Cardiac fibroblast (primary cell): ENCODE measurements around the gene CELF4.
A peak's percentile ranks its signal among the peaks of the same experiment; 100 is the strongest.

ENCODE experiments used
- DNase-seq, 2 donors: peaks; one replicate each; pipeline versions ENCODE4 v3.0.0 to v3.0.0-alpha.2; 2010; ENCODE audit warnings: low read depth in 2 of 2
- H3K4me3 ChIP-seq, 2 donors: replicated peaks in 1 of 2; 1 replicate in 1 of 2; 2 replicates in 1 of 2; pipeline ENCODE4 v1.5.1; 2011; ENCODE audit warnings: low read depth in 2 of 2, low read length in 2 of 2, mild to moderate bottlenecking in 2 of 2, moderate library complexity in 1 of 2
- TF ChIP-seq, protein P1 (sequence below): IDR thresholded peaks from one replicate; pipeline ENCODE4 v1.5.1; 2011; ENCODE audit warnings: low read depth, mild to moderate bottlenecking, low read length, inconsistent platforms

CELF4 gene

DNA sequence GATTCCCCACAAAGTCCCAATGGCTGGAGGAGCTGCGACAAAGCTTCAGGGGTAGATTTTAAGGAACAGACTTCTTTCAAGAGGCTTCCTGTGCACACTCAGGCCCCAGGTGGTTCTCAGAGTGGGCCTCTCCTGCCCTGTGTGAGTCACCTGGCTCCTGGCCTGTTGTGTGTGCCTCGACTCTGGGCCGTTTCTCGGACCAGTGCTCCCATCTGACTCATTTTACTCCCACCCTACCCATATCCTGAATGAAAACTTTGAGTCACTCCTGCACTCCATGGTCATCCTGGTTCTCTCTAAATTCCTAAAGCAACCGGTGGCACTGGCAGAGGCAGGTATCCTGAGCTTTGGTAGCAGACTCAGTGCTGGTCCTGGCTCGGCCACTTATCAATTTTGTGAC, 84.1 kb downstream of the CELF4 start:
- DNase-seq: no peak
- no peak overlapping the region for H3K4me3 ChIP-seq
- TF ChIP-seq, protein P1, sequence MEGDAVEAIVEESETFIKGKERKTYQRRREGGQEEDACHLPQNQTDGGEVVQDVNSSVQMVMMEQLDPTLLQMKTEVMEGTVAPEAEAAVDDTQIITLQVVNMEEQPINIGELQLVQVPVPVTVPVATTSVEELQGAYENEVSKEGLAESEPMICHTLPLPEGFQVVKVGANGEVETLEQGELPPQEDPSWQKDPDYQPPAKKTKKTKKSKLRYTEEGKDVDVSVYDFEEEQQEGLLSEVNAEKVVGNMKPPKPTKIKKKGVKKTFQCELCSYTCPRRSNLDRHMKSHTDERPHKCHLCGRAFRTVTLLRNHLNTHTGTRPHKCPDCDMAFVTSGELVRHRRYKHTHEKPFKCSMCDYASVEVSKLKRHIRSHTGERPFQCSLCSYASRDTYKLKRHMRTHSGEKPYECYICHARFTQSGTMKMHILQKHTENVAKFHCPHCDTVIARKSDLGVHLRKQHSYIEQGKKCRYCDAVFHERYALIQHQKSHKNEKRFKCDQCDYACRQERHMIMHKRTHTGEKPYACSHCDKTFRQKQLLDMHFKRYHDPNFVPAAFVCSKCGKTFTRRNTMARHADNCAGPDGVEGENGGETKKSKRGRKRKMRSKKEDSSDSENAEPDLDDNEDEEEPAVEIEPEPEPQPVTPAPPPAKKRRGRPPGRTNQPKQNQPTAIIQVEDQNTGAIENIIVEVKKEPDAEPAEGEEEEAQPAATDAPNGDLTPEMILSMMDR: no peak

DNA sequence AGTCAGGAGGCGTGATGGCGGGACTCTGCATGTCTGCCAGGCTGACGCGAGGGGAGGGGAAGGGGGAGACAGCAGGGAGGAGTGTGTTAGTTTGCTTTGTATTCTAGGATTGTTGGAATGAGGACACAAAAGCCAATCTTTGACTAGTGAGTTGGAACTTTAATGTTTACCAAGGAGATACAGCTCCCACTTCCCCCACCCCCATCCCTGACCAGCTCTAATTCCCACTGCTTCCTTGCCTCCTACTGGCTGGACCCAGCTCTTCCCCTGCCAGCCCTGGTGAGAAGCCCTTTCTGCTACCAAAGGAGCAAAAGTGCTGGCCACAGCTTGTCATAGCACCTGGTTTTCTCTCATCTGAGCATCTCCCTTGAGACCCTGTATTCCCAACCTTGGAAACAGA, 84.5 kb downstream of the CELF4 start:
- H3K4me3 ChIP-seq: no peak overlapping the region
- TF ChIP-seq, protein P1: no peak
- DNase-seq: no peak

DNA sequence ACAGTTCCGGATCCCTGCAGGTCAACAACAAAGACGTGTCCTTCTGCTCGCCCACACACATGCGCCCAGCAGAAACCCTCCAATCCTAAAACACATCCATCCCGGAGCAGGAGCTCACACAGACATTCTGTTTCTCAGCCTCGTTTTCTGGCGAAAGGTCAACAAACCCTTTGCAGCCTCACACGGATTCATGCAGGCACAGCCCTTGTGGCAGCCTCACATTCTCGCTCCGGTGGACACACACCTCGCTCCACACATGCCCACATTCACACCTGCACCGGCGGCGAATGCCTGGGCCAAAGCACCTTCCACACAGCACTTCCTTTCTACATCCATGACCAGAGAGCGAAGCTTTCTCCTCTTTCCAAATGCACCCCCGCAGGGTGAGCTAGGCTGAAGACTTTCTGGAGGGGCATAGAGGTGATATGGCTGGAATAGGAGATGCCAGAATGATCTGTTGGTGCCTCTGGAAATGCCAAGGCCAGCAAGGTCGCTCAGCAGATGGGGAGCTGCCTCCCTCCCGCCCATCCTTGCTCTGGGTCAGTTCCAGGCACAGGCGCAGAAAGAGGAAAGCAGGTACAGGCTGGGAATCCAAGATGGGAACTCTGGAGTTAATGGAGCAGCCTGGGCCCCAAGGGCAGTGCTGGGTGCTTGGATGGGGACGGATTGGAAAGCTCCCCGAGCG, 88.8 kb downstream of the CELF4 start:
- no peak overlapping the region for H3K4me3 ChIP-seq
- TF ChIP-seq, protein P1: no peak
- DNase-seq: no peak

DNA sequence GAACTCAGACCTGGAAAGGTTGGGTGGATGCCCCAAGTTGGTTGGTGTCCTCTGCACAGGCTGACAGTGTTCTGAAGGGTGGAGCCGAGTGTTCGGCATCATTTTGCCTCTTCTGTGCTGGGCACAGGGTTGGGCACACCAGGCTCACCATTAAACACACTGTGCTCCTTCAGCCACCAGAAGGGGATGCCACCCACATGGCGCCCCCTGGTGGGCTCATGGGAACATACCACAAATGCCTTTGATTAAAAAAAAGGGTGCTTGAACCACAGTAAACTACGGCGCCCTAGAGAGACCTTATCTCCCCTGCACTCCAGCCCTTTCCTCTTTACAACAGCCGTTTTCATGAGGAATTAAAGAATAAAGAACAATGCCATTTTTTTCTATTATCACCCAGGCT, 89.4 kb downstream of the CELF4 start:
- H3K4me3 ChIP-seq: no peak overlapping the region
- peak in 1 of 2 donors; percentile 38 for DNase-seq
- TF ChIP-seq, protein P1: no peak

DNA sequence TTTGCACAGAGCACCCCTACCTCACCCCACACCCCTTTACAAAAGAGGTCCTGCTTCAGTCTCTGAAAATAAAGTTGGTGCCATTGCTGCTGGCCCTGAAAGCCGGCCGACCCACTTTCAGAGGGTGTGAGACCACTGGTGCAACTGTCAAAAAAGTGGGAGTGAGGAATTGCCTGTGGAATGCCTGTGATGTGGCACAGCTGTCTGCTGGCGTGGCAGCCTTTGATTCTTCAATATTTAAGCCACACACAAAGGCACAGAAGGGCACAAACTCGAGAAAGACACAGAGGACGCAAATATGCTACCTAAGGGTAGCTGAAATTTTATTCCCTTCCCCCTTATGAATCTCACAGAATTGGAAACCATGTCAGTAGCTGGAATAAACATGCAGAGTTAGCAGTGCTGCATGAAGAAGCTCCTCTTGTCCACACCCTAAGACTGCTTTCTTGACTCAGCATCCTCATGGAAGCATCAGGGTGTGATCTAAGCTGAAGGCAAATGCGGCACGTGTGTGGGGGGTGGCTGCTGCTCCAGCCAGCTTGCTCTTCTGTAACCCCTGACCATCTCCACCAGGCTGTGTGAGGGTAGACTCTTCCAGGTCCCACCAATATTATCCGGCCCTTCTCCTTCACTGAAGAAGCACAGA, 92.3 kb downstream of the CELF4 start:
- TF ChIP-seq, protein P1: no peak
- no peak overlapping the region for H3K4me3 ChIP-seq
- DNase-seq: no peak

DNA sequence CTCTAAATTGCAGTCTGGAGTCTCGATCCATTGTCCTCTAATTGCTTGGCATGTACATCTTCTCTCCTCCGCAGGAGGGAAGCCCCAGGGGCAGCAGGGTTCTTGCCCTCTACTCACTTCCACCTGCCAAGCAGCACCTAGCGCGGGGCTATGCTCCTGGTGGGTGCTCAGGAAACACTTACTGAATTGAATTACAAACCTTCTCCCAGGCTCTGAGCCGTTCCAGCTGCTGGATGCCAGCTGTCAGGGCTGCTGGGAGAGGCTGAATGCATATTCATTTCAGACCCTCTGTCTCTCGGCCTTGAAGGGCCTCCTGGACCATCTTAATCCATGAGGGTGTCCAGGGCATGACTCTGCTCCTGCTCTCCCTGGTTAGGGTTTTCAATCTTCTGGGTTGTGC, 94.0 kb downstream of the CELF4 start:
- TF ChIP-seq, protein P1: no peak
- H3K4me3 ChIP-seq: no peak overlapping the region
- DNase-seq: no peak

DNA sequence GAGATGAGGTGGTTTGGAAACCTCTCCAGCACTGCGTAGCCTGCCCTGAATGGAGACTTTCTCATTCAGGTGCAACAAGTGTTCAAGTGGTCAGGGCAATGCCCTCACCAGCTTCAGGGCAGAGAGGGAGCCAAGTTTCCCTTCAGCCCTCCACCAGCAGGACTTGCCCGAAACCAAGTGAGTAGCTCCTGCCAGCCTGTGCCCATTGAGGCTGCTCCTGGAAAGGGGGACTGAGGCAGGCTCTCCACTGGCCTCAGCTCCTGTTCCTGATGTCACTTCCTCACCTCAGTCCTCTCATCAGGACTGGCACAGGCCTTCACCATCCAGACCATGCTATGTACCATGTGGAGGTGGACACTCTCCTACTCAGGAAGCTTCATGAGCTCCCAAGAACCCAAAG, 94.6 kb downstream of the CELF4 start:
- TF ChIP-seq, protein P1: no peak
- no peak overlapping the region for H3K4me3 ChIP-seq
- no peak for DNase-seq
